ENCODE measurements around the gene SHH. TPM values are rescaled to one million over a fixed set of nuclear protein-coding genes. Genes with fewer than 3 reads are reported as not detected.

The SHH gene
- total and polyA plus RNA-seq, 2 of the 13 experiments (the other 11 are each of a cell fraction or from before 2014, with no cell fraction given): 1.9 to 3.4 TPM

- H3K27me3 ChIP-seq (ENCODE audit: control insufficient read depth in 1 of 2, insufficient read depth in 2 of 2, low read length in 2 of 2): no peaks in the 10 kb centered on the region
- POLR2A ChIA-PET: no interaction called here
- H3K9ac ChIP-seq (ENCODE audit: insufficient read depth, low read depth, low read length): no peak overlapping the region
- 95% methylated on average over 5 of the region's 12 CpGs for WGBS (ENCODE audit: low lambda C conversion rate)
- H4K20me1 ChIP-seq (ENCODE audit: insufficient read depth, low read length): peaks cover 18% of the 10 kb centered on the region
- in situ Hi-C loops (cut with HindIII; ENCODE audit: extremely low pct_ligation_motif_present, low pct_unique_long_range_greater_than_20kb): loop anchor here (25.0 kb wide), 1 partner anchor 379 kb away; no protein-coding TSS in a partner anchor
- DNase-seq (ENCODE audit: low spot score) (no peak), ATAC-seq (no peak), FAIRE-seq (no peak)
- TF ChIP-seq NR3C1 (CRISPR knock-in tag; IDR thresholded peaks at IDR 0.05) (no peak), AGO2 (optimal IDR thresholded peaks at IDR 0.05; ENCODE audit: low read depth, low read length) (peak; percentile 45)
- no peak overlapping the region for H3K4me2 ChIP-seq (ENCODE audit: low read depth, low read length)
- no peak overlapping the region for H3K27ac ChIP-seq (ENCODE audit: extremely low read length, insufficient read depth, low read length)
- H3K4me3 ChIP-seq (replicated peaks in 1 of 3; ENCODE audit: insufficient read depth in 1 of 3, low read depth in 2 of 3, low read length in 3 of 3): no peak overlapping the region
- H2AFZ ChIP-seq (ENCODE audit: low read length): no peak overlapping the region
- H3K4me1 ChIP-seq (ENCODE audit: insufficient read depth, low read length): no peaks in the 10 kb centered on the region
- no peaks in the 10 kb centered on the region for H3K9me3 ChIP-seq (ENCODE audit: low read length)
- intact Hi-C loops (cut with micrococcal nuclease; ENCODE audit: unreplicated experiment): loop anchor here (10.0 kb wide), 2 partner anchors 352 to 382 kb away; no protein-coding TSS in a partner anchor
- CTCF ChIA-PET (ENCODE audit: low intra/inter-chr PET ratio, low total read pairs): no interaction called here
- peaks cover 8% of the 10 kb centered on the region for H3K79me2 ChIP-seq (ENCODE audit: insufficient read depth, low read length)
- no TSS peak for BruUV-seq (replicated peaks)
- peaks cover 42 to 91% of the 10 kb centered on the region in 2 experiments for H3K36me3 ChIP-seq (replicated peaks in 1 of 2; ENCODE audit: control insufficient read depth in 1 of 2, insufficient read depth in 2 of 2, low read length in 2 of 2)
Observed at GRCh38 chr7:155766386-155766785, 45.9 kb downstream of the SHH start.

GRCh38 chr7:155765458-155765857 lies 46.8 kb downstream of the SHH start:
- H3K27ac ChIP-seq (ENCODE audit: extremely low read length, insufficient read depth, low read length): no peak overlapping the region
- H3K4me1 ChIP-seq (ENCODE audit: insufficient read depth, low read length): no peaks in the 10 kb centered on the region
- no peak overlapping the region for H3K4me2 ChIP-seq (ENCODE audit: low read depth, low read length)
- WGBS (ENCODE audit: low lambda C conversion rate): 97% methylated on average over 8 of the region's 8 CpGs
- DNase-seq (ENCODE audit: low spot score) (no peak), FAIRE-seq (no peak), ATAC-seq (no peak)
- peaks cover 16% of the 10 kb centered on the region for H3K79me2 ChIP-seq (ENCODE audit: insufficient read depth, low read length)
- intact Hi-C loops (cut with micrococcal nuclease; ENCODE audit: unreplicated experiment): loop anchor here (10.0 kb wide), 2 partner anchors 351 to 381 kb away; no protein-coding TSS in a partner anchor
- no peak overlapping the region for H3K4me3 ChIP-seq (replicated peaks in 1 of 3; ENCODE audit: insufficient read depth in 1 of 3, low read depth in 2 of 3, low read length in 3 of 3)
- no TSS peak for BruUV-seq (replicated peaks)
- POLR2A ChIA-PET: no interaction called here
- H4K20me1 ChIP-seq (ENCODE audit: insufficient read depth, low read length): peaks cover 19% of the 10 kb centered on the region
- H3K9me3 ChIP-seq (ENCODE audit: low read length): no peaks in the 10 kb centered on the region
- no peak overlapping the region for H2AFZ ChIP-seq (ENCODE audit: low read length)
- TF ChIP-seq CENPX (CRISPR knock-in tag; IDR thresholded peaks at IDR 0.05) (no peak), ZNF235 (CRISPR knock-in tag; IDR thresholded peaks at IDR 0.05; ENCODE audit: borderline replicate concordance) (no peak), TFDP1 (CRISPR knock-in tag; IDR thresholded peaks at IDR 0.05; ENCODE audit: borderline replicate concordance) (no peak), MTF1 (CRISPR knock-in tag; IDR thresholded peaks at IDR 0.05) (no peak), CBX1 (IDR thresholded peaks at IDR 0.05; ENCODE audit: low read depth) (no peak), CEBPB (IDR thresholded peaks at IDR 0.05; ENCODE audit: borderline replicate concordance, low read depth, low read length) (no peak), ZNF256 (CRISPR knock-in tag; conservative IDR thresholded peaks at IDR 0.05) (no peak), ZNF605 (CRISPR knock-in tag; IDR thresholded peaks at IDR 0.05) (no peak), NFKBIZ (CRISPR knock-in tag; IDR thresholded peaks at IDR 0.05) (no peak)
- CTCF ChIA-PET (ENCODE audit: low intra/inter-chr PET ratio, low total read pairs): no interaction called here
- peaks cover 38 to 82% of the 10 kb centered on the region in 2 experiments for H3K36me3 ChIP-seq (replicated peaks in 1 of 2; ENCODE audit: control insufficient read depth in 1 of 2, insufficient read depth in 2 of 2, low read length in 2 of 2)
- H3K9ac ChIP-seq (ENCODE audit: insufficient read depth, low read depth, low read length): no peak overlapping the region
- in situ Hi-C loops (cut with HindIII; ENCODE audit: extremely low pct_ligation_motif_present, low pct_unique_long_range_greater_than_20kb): loop anchor here (25.0 kb wide), 1 partner anchor 378 kb away; no protein-coding TSS in a partner anchor
- H3K27me3 ChIP-seq (ENCODE audit: control insufficient read depth in 1 of 2, insufficient read depth in 2 of 2, low read length in 2 of 2): no peaks in the 10 kb centered on the region

Data from HepG2 (cell line).